NCI-H1417 (cell line): ENCODE results near the gene IL1B.
"Not testable (repeated sequence)": the region's sequence is repeated elsewhere in the genome, so short reads cannot be mapped to it uniquely, and the experiment has no call there.

Source experiments
- DNase-seq, 3 experiments: peaks; one replicate each; lab custom pipeline; 2025; lab: John Stamatoyannopoulos, UW

Gene IL1B

DNA sequence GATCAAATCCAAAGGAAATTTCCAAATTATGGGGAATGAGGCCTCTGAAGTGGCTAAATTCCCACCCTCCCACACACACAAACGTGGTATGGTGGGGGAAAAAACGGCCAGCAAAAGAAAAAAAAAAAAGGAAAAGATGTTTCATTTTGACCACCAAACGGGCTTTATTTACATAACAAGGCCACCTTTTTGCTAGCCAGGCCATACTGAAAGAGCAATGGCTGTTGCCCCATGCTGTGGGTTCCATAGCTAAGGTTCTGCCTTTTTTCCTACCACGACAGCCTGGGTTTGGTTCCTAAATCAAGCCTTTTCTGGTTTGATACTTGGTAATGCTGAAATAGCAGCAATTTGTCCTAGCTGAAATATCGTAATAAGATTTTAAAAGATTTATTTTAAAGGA, 14.0 kb upstream of the IL1B start:
- DNase-seq: no peak

DNA sequence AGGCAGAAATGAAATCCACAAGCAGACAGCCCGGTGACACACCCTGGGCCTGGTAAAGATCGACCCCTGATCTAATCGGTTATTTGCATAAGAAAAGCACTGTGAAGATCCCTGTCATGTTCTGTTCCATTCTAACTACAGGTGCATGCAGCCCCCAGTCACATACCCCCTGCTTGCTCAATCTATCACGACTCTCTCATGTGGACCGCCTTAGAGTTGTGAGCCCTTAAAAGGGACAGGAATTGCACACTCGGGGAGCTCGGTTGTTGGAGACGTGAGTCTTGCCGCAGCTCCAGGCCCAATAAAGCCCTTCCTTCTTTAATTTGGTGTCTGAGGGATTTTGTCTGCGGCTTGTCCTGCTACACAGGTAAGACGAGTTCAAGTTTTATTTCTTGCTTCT, 13.4 kb upstream of the IL1B start:
- no peak for DNase-seq

DNA sequence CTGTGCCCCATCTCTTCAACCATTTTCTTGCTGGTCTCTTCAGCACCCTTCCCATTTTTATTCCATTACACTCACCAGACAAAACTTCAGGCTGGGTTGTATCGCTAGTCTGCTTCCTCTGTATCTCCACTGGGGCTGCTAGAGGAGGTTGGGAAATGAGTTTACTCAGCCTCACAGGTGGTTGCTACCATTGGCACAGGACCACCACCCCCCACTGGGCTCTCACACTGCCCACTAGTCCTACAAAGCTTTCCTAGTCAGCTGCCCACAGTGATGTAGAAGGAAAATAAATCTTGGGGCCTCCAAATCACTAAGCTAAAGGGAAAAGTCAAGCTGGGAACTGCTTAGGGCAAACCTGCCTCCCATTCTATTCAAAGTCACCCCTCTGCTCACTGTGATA, 12.3 kb upstream of the IL1B start:
- no peak for DNase-seq

DNA sequence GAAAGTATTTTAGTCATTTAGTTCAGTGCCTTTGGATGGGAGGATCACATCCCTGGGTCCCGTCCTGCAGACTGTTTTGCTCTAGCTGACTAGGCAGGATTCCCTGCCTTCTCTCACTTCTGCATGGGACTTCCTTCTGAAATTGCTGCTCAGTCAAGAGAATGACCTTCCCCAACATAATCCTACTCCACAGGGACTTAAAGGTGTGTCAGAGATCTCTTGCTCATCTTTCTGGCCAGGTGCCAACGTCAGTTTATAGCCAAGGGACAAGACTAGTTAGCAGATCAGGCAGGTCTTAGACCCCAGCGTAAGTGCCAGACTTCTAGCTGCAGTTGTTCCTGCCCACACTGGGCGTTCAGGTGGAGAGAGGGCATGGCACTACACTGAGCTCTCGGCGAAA, 9.5 kb upstream of the IL1B start:
- DNase-seq: no peak

DNA sequence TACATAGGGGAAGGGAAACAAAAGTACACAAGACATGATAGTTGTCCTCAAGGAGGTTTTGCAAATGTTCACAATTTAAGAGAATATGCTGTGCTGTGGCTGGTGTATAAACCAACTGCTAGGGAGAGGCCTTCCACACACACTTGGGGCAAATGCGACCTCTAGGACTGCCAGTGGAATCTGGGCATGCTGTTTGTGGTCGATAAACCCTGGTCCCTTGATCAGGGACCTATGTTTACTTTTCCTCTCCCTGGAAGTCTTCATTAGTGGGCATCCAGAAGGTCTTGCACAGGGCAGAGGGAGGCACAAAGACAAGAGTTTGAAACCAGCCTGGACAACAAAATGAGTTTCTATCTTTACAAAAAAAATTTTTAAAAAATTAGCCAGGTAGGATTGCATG, 7.3 kb upstream of the IL1B start:
- no peak for DNase-seq

DNA sequence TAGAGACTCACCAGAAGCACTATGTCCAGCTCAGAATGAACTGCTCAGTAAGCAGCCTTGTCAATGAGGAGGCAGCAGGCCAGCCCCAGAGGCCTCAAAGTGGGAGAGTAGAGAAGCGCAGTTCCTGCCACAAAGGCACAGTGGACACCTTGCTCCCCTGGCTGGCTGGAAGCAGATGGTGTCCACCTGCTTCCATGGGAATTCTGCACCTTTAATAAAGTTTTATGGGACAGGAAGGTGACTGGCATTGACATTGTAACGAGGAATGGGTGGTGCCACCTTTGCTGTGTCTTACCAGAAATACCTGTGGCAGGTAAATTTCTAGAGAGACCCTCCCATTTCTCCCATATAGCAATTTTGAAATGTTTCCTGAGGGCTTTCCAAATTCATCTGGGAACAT, 6.7 kb upstream of the IL1B start:
- DNase-seq: no peak

DNA sequence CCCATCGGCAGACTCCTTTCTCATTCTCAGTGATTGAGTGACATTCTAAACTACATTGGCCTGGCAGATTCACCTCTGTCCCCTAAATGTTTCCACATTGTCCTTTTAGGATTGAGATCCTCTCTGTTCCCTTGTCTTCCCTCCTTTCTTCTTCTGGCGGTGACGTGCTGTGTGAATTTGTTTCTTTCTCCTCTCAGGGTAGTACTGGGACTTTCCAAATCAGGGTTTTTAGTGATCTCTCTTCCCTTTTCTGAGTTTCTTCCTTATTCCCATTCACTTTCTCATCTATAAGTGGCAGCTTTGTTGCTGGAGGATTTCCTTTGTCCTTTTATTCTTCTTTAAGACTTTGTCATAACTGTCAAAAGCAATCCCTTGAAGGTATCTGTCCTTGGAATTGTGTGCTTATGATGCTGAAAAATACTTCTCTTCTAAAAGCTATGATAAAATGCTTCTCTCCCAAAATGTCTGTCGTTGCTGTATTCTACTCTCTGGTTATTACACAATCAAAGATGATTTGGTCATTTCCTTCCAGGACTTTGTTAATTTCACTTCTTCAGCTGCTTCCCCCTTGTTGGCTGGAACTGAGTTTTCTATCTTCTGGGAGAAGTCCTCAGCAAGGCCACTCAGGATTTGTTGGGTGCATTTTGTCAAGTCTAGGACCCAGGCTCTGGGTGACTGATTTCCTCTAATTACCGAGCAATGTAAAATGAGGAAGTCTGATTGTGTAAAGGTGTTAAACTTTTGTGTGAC, 4.9 kb upstream of the IL1B start:
- no peak for DNase-seq

DNA sequence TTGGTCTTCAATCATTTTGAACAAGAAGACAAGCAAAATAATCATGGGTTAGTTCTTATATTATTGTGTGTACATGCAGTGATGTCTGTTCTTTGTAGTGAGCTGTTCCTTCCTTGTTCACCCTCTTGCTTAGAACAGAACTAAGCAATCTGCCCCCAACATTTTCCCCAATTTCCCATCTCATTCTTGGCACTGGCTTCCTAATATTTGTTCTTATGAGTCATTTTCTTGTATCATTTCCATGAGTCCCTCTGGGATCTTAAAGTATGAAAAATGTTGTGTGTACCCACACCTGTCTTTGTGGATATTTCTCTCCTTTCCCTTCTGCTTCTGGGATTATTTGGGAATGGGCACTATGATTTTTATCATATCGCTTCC, 3.5 kb upstream of the IL1B start:
- no peak for DNase-seq

DNA sequence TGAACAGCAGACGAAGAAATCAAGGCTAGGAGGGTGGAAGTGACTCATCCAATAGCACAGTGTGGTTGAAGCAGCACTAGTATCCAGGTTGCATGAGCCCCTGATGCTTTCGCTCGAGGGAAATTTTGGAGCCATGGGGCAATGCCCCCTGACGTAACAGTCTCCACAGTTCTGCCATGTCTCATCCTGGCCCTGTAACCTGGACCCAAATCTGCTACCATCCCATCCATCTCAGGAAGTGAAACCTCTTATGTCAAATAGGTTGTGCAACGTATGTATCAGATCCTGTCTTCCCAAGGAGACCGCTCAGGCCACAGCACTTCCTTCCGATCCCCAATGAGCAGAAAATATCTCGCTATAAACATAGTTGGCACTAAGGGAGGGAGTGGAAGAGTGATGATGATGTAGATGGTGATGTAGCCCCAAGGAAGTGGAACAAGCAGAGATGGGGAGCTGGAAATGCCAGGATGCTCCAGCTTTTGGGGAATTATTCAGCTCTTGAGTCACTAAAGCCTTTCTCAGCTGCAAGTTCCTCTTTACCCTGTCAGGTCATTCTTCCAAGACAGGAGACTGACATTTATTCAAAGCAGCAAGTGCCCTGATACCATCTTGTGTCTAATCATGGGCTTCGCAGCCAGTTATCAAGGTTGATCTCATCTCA, 3.0 kb upstream of the IL1B start:
- DNase-seq: no peak

DNA sequence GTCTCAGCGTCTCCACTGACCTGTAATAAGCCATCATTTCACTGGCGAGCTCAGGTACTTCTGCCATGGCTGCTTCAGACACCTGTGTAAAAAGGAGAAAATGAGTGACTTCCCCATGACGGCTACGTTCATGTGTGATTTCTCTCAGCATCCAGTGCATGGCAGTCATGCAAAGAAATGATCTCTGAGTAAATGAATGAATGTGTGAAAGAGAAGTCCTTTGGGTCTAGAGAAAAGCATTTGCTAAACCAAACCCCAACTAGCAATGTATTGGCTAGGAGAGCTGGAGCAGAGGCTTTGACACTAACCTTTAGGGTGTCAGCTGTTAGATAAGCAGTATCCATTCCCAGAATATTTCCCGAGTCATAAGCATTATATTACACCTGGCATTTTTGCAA, 417 bp downstream of the IL1B start:
- no peak for DNase-seq

DNA sequence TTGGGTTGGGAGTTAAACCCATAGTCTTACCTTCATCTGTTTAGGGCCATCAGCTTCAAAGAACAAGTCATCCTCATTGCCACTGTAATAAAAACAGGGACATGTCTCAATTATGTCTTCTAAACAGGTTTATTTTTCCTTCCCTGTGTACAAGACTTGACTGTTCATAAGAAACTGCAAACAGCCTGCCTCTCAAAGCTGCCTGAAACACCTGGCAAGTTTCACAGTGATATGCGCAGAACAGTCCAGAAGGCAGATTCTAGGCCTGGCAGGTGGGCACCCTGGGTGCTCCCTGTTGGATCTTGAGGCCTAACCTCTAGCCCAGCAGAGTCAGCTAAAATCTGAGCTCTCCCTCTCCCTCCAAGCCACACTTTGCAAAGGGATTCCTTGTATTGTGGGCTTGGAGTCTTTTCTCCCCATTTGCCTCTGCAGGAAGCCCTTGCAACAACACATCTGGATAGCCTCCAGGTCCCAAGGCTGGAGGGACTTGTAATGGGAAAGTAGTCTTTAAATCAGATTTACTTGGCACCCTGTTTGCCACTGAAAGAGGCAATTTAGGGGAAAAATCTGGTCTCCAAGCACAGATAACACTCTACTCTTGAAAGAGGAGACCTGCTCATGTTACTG, 930 bp downstream of the IL1B start:
- no peak for DNase-seq

DNA sequence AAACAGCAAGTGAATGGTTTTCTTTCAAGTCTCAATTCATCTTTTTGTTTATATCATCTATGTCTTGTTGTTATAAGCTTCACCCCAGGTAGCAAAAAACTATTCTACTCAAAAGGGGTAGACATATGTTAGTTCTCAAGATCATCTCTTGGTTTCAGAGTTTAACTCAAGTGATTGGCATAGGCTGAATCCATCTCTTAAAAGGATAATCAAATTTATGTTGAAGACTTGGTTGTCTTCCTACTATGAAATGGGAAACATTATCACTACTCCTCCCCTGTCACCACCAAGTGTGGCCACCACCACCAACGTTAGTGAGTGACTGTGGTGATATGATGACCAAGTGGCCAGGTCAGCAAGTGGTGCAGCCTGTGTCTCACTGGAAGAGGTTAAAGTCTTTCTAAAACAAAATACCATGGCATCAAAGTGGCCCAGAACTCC, 1.5 kb downstream of the IL1B start:
- no peak for DNase-seq

DNA sequence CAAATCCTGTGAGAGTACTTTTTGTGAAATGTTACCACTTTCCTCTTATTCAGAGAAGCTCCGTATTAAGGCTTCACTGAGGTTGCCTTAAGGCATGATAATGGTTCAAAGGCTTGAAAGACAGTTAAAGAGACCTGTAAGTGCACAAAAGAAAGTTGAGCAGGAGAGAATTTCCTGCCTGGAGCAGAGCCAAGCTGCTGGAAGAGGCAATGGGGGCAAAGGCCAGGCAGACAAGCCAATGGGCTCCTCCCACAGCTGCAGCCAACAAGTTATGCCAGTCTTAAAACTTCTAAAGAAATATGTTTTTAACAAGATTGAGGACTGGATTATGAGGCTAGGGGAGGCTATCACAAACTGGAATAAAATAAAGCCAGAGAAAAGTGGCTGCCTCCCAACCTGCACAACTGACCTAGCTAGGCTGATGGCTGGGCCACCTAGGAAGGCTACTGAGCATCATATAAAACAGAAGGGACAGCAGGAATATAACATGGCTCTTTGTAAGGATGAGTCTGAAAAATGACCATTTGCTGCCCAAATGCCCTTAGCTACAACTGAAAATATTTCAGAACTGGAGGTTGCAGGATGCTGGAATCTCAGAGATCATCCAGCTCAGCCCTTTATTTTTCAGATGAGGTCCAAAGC, 2.1 kb downstream of the IL1B start:
- no peak for DNase-seq

DNA sequence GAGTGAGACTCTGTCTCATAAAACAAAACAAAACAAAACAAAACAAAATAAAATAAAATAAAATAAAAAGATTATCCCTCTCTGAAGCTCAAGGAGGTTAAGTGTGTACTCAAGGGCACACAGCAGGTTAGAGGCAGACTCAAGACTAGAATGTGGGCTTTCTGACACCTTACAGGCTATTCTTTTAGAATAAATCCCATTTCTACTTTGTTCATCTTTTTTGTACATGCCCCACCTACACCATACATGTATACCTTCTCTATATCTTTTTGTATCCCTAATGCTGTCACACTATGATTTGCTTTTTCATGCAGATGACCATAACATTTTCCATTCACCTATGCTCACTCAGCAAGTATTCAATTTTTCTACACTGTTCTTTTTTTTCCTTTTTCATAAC, 2.6 kb downstream of the IL1B start:
- no peak for DNase-seq

DNA sequence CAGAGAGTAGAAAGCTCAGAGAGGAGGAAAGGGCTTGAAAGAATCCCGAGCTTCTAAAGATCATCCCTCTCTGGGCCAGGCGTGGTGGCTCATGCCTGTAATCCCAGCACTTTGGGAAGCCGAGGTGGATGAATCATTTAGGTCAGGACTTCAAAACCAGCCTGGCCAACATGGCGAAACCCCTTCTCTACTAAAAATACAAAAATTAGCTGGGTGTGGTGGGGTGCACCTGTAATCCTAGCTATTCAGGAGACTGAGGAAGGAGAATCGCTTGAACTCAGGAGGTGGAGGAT, 3.0 kb downstream of the IL1B start:
- DNase-seq: not testable (repeated sequence)

DNA sequence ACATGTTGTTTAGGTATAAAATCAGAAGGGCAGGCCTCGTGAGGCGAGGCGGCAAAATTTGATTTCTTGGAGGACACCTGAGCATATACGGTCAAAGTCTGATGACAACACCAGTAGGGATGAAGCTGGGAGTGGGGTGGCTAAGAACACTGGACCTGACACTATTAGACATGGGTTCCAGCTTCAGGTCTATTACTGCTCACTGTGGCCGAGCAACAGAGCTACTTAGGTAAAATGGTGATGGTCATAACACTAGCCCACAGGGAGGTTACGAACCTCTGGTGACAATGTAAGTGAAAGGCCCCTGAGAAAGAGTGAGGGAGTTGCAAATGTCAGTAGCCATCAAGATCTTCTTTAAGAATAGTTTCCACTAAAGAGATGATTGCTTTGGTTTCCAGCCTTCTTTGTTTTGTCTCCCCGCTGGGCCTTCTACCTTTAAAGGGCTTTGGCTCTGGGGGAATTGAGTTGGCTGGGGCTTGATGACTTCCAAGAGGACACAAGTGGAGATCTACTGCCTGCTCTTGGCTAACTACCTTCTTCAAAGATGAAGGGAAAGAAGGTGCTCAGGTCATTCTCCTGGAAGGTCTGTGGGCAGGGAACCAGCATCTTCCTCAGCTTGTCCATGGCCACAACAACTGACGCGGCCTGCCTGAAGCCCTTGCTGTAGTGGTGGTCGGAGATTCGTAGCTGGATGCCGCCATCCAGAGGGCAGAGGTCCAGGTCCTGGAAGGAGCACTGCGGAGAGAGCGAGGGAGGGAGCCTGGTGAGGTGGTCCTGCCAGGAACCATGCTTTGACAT, 3.5 kb downstream of the IL1B start:
- DNase-seq: no peak

DNA sequence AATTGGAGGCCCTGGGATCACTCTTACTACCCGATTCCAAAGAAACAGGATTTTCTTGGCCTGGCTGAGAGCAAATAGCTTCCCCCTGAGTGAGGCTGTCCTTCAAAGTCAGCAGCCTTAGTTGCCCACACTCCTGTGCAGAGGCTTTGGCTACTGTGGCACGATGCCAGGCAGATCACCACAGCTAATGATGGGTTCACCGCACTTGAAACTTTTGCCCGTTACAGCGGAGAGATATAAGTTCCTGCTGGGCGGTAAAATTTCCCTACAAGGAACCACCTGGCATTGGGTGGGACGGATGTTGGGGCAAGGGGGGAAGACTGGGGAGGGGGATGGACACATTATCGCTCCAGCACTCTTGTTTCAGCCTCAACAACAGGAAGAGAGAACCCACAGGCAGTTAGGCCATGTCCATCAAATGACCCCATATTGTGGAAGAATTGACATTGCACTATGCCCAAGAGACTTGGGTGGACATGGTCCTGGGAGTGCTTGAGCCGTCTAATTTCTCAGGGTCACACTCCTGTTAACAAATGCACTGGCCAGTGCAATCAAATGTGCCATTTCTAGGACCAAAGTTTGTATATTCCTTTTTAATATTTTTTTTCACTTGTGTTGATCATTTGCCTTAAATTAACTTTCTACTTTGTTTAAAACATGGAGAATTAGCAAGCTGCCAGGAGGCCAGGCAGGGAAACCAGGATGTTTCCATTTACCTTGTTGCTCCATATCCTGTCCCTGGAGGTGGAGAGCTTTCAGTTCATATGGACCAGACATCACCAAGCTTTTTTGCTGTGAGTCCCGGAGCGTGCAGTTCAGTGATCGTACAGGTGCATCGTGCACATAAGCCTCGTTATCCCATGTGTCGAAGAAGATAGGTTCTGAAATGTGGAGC, 4.4 kb downstream of the IL1B start:
- DNase-seq: no peak

DNA sequence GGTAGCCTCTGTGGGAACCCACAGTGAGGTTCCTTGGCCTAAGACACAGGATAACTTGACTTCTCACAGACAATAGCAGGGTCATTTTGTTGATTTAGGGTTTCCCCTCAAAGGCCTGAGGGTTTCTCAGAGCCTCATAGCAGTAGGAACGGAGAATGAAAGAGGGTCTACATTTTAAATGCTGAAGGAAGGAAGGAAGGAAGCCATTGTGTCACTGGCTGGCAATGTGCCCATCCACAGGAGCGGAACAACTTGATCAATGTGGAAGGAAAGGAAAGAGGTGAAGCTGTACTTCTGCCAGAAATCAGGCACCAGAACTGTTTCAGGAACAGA, 5.1 kb downstream of the IL1B start:
- no peak for DNase-seq

DNA sequence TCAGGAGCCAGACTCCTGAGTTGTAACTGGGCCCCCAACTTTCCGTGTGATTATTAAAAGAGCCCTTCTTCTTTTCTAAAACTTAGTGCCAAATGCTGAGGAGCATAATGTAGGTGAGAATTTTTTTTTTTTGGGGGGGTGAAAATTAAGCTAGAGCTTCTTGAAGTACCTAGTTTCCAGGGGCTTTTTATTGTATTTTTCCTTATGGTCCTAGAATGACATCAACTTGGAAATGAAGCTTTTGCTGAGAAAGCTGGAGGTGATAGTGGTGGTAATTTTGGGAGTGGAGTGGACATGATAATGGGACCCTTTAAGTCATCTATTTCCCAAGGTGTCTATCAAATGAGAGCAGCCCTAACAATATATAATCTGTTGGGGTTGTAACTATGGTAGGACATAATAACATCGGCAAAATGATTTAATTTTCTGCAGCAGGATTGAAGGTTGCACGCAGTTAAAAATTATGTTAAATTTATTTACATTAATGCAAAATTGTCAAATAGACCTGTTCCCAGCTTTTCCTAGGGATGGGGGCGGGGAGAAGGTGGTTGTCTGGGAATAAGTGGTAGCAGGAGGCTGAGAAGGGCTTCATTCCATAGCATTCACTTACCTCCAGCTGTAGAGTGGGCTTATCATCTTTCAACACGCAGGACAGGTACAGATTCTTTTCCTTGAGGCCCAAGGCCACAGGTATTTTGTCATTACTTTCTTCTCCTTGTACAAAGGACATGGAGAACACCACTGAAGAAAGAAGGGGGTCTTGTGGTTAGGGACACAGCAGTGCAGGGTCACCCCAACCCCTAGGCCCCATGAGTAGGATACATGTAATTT, 5.7 kb downstream of the IL1B start:
- no peak for DNase-seq

DNA sequence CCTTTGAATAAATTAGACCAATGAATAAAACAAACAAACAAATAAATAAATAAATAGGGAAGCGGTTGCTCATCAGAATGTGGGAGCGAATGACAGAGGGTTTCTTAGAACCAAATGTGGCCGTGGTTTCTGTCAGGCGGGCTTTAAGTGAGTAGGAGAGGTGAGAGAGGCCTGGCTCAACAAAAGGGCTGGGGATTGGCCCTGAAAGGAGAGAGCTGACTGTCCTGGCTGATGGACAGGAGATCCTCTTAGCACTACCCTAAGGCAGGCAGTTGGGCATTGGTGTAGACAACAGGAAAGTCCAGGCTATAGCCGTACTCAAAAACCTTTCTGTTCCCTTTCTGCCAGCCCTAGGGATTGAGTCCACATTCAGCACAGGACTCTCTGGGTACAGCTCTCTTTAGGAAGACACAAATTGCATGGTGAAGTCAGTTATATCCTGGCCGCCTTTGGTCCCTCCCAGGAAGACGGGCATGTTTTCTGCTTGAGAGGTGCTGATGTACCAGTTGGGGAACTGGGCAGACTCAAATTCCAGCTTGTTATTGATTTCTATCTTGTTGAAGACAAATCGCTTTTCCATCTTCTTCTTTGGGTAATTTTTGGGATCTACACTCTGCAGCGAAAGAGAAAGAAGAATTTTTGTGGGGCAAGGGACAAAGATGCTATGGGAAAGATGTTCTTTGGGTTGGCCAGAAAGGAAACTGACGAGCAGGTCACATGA, 6.5 kb downstream of the IL1B start:
- no peak for DNase-seq
